Calu3 (cell line): Measurements from ENCODE around the gene AOC1. TPM values are rescaled to one million over a fixed set of nuclear protein-coding genes. Genes with fewer than 3 reads are reported as not detected.

Experiments
- Bru-seq: library from RNA; stranded (reverse); fragments of 400-500 nt; gene quantifications from one replicate; lab custom pipeline; 2021; lab: Mats Ljungman, UMichigan
- BruChase-seq, 2 experiments: library from RNA; stranded (reverse); fragments of 400-500 nt; gene quantifications; one replicate each; lab custom pipeline; 2021; lab: Mats Ljungman, UMichigan
- BruUV-seq: library from RNA; stranded (reverse); fragments of 400-500 nt; replicated peaks from 2 replicates; lab custom pipeline; 2021; lab: Mats Ljungman, UMichigan
- CTCF ChIA-PET: fragments of 300-600 bp; sonication (Branson Sonifier 250); formaldehyde crosslinking; loops from one replicate; lab custom pipeline; 2022; ENCODE audit warnings: antibody characterized with exemption; lab: Charles Lee
- DNase-seq: peaks from one replicate; pipeline ENCODE4 v3.0.0; 2022
- H3K27ac Mint-ChIP-seq: one replicate; pipeline ENCODE4 v1.8.0; 2022; ENCODE audit warnings: mixed read lengths; ENCODE audit not compliant: unreplicated experiment
- H3K27me3 Mint-ChIP-seq: one replicate; pipeline ENCODE4 v1.8.0; 2022; ENCODE audit warnings: mixed read lengths; ENCODE audit not compliant: unreplicated experiment
- H3K36me3 Mint-ChIP-seq: one replicate; pipeline ENCODE4 v1.8.0; 2022; ENCODE audit warnings: mild to moderate bottlenecking, moderate library complexity, mixed read lengths; ENCODE audit not compliant: insufficient read depth, unreplicated experiment
- H3K4me1 Mint-ChIP-seq: one replicate; pipeline ENCODE4 v1.8.0; 2022; ENCODE audit warnings: mild to moderate bottlenecking, low read depth, mixed read lengths; ENCODE audit not compliant: unreplicated experiment
- H3K4me3 Mint-ChIP-seq: one replicate; pipeline ENCODE4 v1.8.0; 2022; ENCODE audit warnings: mild to moderate bottlenecking, low read depth, moderate library complexity, mixed read lengths; ENCODE audit not compliant: unreplicated experiment
- H3K9me3 Mint-ChIP-seq: one replicate; pipeline ENCODE4 v1.8.0; 2022; ENCODE audit warnings: low read depth, mixed read lengths; ENCODE audit not compliant: unreplicated experiment
- CTCF ChIP-seq: fragments of 200-600 bp; IDR thresholded peaks from one replicate; pipeline ENCODE4 v1.8.0; 2022; ENCODE audit warnings: antibody characterized with exemption; ENCODE audit not compliant: unreplicated experiment
- intact Hi-C: fragments of 100-400 bp; cut with micrococcal nuclease; formaldehyde crosslinking; loops from one replicate; pipeline ENCODE4 v1.10.0; 2022; ENCODE audit not compliant: unreplicated experiment
- long read RNA-seq: library from polyadenylated mRNA; stranded (forward); transcript quantifications from one replicate; pipeline ENCODE4 v2.0.0, GENCODE V29; 2022
- total RNA-seq: library from RNA; stranded (reverse); gene quantifications from 2 replicates; pipeline ENCODE4 v1.2.3, GENCODE V29; 2022

The AOC1 gene
- total RNA-seq (1.2 and 1.8 TPM in 2 replicates), Bru-seq, nascent RNA (not detected), BruChase-seq, experiment 1, labeled RNA remaining after a 6-hour chase (percentile 8 among the genes with signal in this experiment), BruChase-seq, experiment 2, labeled RNA remaining after a 2-hour chase (percentile 3 among the genes with signal in this experiment)
- long read RNA-seq, transcript AOC1-201 (5 exons, 2,649 nt), result major isoform, 5 of 6 reads
- long read RNA-seq, partial matches to known transcripts, result 1 of 6 reads
- long read RNA-seq, other reads (novel, unspliced or antisense), result 0 of 6 reads

- Mint-ChIP-seq H3K36me3 (no peaks in the 10 kb centered on the region), H3K4me3 (peak within 1 kb of the TSS; percentile 52), H3K27me3 (peaks cover 58% of the 10 kb centered on the region), H3K9me3 (no peaks in the 10 kb centered on the region), H3K27ac (no peak within 1 kb of the TSS), H3K4me1 (peaks cover 10% of the 10 kb centered on the region)
- intact Hi-C loops, result no loop called here
- TF ChIP-seq CTCF, result no peak
- BruUV-seq, result no TSS peak
- CTCF ChIA-PET, result no interaction called here
- DNase-seq, result peak; percentile 28
Measured at GRCh38 chr7:150852371-150852905, at the start of gene AOC1. Gene AOC1, plus strand, starts transcription at chr7:150852517. Its CDS starts 3,954 bp downstream, at chr7:150856471.

- H3K4me1 Mint-ChIP-seq, result peaks cover 4% of the 10 kb centered on the region
- no peak for DNase-seq
- no peaks in the 10 kb centered on the region for H3K9me3 Mint-ChIP-seq
- no peaks in the 10 kb centered on the region for H3K36me3 Mint-ChIP-seq
- peaks cover 61% of the 10 kb centered on the region for H3K27me3 Mint-ChIP-seq
- CTCF ChIA-PET, result no interaction called here
- intact Hi-C loops, result no loop called here
- H3K27ac Mint-ChIP-seq, result no peak overlapping the region
- TF ChIP-seq CTCF, result no peak
- BruUV-seq, result no TSS peak
- H3K4me3 Mint-ChIP-seq, result no peak overlapping the region
Measured at GRCh38 chr7:150803161-150803860, 49.0 kb upstream of the AOC1 start.

GRCh38 chr7:150804802-150805201 is 47.5 kb upstream of the AOC1 start:
- TF ChIP-seq CTCF, result no peak
- no peak for DNase-seq
- no TSS peak for BruUV-seq
- Mint-ChIP-seq H3K27me3 (peaks cover 48% of the 10 kb centered on the region), H3K4me1 (peaks cover 7% of the 10 kb centered on the region), H3K9me3 (peaks cover 3% of the 10 kb centered on the region), H3K4me3 (no peak overlapping the region), H3K27ac (no peak overlapping the region), H3K36me3 (no peaks in the 10 kb centered on the region)
- intact Hi-C loops, result no loop called here
- CTCF ChIA-PET, result no interaction called here

GRCh38 chr7:150805864-150806263 is 46.5 kb upstream of the AOC1 start:
- intact Hi-C loops, result no loop called here
- no peak overlapping the region for H3K27ac Mint-ChIP-seq
- TF ChIP-seq CTCF, result no peak
- peaks cover 7% of the 10 kb centered on the region for H3K4me1 Mint-ChIP-seq
- H3K27me3 Mint-ChIP-seq, result peaks cover 48% of the 10 kb centered on the region
- BruUV-seq, result no TSS peak
- H3K9me3 Mint-ChIP-seq, result peaks cover 3% of the 10 kb centered on the region
- no peak overlapping the region for H3K4me3 Mint-ChIP-seq
- CTCF ChIA-PET, result no interaction called here
- no peaks in the 10 kb centered on the region for H3K36me3 Mint-ChIP-seq
- DNase-seq, result no peak
